RCC 7860 (cell line): ENCODE data around the gene AIM2.
"Not testable (repeated sequence)": the region's sequence is repeated elsewhere in the genome, so short reads cannot be mapped to it uniquely, and the experiment has no call there.

Source experiments
- DNase-seq: peaks from one replicate; pipeline ENCODE4 v3.0.0-alpha.2; 2015; ENCODE audit warnings: low spot score
- FAIRE-seq: peaks from 2 replicates; lab custom pipeline; 2012; peaks lifted over from hg19 to GRCh38; lab: Jason Lieb, UNC

The AIM2 gene

GRCh38 chr1:159076438-159077119, at the start of gene AIM2:
Gene AIM2, minus strand, starts transcription at chr1:159076766. Its CDS starts 3,267 bp downstream, at chr1:159073499.
- peak; percentile 32 for DNase-seq
- FAIRE-seq: no peak

GRCh38 chr1:159123587-159123986, 47.0 kb upstream of the AIM2 start:
- DNase-seq: no peak
- FAIRE-seq: no peak

DNA sequence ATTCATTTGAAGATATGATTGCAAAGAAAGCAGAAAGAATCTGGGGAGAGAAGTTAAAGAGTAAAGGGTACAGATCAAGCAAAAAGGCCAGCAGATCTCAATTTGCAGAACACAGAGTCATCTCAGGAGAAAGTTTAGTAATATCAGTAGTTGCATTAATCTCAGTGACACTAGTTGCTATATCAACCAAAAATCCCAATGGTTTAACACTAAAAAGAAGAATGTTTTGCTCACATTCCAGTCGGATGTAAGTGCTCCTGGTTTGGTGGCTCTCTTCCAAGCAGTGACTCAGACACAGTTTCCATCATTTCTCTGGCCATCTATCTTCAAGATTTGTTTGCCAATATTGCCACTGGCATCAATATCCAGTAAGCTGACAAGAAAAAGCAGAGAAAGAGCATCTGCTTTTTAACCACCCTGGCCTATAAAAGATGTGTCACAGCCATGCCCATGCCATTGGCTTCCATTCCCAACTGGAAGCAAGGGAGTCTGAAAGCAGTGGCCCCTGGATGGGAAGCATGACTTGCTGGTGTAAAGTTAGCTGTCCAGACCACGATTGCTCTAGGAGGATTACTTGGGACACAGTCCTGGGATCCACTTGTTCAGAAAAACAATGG, 45.5 kb upstream of the AIM2 start:
- DNase-seq (no peak), FAIRE-seq (no peak)

DNA sequence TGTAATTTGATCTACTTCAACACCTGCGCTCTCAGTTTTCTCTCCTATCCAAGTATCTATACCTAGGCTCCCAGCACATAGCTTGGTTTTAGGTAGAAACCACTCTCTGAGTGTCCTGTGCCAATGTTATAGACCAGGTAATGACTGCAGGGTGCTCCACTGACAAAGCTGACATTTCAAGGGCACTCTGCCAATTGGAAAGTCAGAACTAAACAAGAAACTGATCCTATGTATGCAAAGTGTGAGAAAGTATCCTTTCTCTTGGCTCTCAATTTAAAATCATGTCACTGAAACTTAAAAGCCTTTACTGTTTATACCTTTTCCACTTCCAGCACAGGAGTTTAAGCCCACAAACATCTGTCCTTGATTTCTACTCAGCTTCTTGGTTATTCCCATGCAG, 45.0 kb upstream of the AIM2 start:
- DNase-seq (no peak), FAIRE-seq (no peak)

GRCh38 chr1:159120317-159120716, 43.8 kb upstream of the AIM2 start:
- no peak for DNase-seq

DNA sequence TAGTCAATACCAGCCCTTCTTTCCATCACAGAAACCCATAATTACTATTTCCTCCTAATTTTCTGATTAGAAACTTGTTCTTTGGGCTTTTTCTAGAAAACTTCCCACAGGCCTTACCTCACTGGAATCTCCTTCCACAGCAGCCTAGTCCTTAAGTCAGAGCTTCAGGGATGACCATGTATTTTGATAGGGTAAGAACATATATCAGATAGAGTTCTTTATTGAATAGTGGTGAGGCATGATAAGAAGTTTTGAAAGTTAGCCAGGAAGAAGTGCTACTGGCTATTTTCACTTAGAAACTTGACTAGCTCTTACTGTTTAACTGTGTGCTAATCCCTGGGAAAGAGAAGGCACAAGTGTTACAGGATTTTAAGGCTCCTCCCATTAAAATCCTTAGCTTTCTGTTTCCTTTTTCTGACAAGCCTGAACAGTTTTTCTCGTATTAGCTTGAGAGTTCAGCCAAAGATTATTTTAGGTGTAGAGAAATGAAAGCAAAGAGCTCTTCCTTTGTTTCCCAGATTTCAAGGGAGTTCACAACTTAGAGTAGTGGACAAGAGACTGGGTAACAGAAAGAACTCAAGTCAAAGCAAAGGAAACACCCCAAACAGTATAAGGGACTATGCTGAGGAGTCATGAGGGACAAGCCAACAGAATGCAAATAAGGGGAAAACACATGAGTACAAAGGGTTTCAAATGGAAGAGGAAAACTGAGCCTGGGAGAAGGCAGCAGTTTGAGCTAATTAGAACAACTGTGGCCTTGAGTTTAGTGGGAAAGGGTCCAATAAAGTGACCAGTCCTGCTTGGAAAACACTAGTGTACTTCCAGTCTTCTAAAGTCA, 37.2 kb upstream of the AIM2 start:
- no peak for DNase-seq
- FAIRE-seq: no peak

More at GRCh38 chr1:159120317-159120716, 43.8 kb upstream of the AIM2 start:
- no peak for FAIRE-seq

GRCh38 chr1:159103021-159103420, 26.5 kb upstream of the AIM2 start:
- not testable (repeated sequence) for DNase-seq, FAIRE-seq

GRCh38 chr1:159100589-159100988, 24.0 kb upstream of the AIM2 start:
- DNase-seq: no peak
- FAIRE-seq: no peak

DNA sequence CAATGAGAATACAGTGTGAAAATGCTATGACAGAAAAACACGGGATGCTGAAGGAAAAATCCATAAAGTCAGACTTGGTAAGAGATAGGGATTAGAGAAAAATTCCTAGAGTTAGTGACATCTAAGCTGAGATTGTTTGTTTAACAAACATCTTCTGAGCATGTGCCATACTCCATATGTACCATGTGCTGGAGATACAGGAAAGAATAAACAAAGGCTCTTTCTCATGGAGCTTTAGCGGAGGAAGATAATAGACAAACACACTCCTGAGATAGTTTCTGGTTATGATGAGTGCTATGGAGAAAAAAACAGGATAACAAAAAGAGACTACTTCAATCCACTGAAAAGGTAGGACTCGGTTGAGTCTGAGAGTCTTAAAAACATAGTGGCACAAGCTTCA, 22.0 kb upstream of the AIM2 start:
- no peak for FAIRE-seq

DNA sequence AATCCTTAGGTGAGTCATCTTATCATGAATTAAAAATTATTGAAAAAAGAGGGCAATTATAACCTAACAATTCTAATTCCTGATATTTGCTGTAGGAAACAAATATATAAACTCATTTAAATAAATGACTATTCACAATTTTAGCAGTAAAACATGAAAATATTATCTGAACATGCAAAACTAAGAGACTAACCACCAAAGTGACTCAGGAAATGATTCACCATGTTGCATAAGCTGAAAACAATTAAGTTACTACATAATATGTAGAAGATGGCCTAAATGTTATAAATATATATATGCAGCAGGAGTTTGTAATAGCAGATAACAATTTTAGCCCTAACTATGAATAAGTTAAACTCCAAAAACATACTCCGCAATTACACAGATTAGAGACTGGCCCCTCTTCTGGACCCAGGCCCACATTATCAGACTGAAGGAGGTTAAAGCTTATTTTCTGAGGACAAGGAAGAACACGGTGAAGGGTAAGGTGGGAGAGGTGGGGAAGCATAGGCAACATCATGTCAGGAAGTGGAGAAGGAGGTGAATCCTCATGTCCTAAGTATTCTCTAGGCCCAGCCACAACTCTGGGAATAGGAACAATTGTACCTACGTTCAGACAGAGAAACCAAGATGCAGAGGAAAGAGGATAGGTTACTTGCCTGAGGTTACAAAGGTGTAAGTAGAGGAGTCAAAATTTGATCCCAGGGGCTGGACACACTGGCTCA, 15.6 kb upstream of the AIM2 start:
- FAIRE-seq: no peak
- DNase-seq: no peak

More for the DNA sequence above, 22.0 kb upstream of the AIM2 start:
- no peak for DNase-seq

DNA sequence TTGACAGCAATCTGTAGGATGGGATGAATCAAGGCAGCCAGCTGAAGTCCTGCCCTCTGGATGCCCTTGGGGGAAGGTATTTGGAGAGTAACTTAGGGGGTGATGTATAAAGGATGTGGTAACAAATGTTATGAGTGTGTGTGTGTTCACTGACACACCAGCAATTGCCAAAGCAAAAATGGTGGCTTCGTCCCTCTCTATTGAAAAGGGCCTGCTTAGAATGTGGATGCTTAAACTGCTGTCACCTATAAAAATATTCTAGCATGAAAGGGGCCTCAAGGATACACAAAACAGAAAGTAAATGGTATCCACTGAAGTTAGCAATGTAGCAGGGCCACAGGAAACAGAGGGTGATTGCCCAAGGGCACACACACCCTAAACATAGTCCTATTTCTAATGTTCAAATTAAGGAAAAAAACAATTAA, 15.1 kb upstream of the AIM2 start:
- no peak for FAIRE-seq
- DNase-seq: no peak

- FAIRE-seq (no peak), DNase-seq (no peak)
Measured at GRCh38 chr1:159091180-159091560, 14.6 kb upstream of the AIM2 start.

GRCh38 chr1:159090286-159091179, 14.0 kb upstream of the AIM2 start:
- DNase-seq (no peak), FAIRE-seq (no peak)

DNA sequence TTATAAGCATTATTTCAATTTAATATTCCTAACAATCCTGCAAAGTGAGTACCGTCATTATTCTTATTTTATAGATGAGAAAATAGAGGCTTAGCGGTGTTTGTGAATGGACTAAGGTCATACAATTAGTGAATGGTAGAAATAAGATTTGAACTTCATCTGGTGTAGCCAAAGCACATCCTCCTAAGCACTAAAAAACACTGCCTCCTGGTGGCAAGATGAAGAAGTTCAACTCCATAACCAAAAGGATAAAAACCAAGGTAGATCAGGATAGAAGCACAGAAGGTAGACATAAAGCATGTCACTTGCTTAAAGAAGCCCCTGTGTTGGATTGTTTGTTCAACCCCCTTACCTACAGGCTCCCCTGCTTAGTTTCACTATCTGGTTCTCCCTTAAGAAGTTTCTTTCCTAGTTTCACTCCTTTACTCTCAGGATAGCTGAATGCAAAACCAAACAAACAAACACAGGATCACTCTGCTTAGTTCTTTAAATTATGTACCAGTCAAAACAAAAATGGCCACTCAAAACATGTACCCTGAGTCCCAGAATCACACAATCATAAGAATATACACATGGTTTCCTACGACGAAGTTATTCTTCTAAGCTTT, 12.7 kb upstream of the AIM2 start:
- no peak for DNase-seq
- FAIRE-seq: no peak

DNA sequence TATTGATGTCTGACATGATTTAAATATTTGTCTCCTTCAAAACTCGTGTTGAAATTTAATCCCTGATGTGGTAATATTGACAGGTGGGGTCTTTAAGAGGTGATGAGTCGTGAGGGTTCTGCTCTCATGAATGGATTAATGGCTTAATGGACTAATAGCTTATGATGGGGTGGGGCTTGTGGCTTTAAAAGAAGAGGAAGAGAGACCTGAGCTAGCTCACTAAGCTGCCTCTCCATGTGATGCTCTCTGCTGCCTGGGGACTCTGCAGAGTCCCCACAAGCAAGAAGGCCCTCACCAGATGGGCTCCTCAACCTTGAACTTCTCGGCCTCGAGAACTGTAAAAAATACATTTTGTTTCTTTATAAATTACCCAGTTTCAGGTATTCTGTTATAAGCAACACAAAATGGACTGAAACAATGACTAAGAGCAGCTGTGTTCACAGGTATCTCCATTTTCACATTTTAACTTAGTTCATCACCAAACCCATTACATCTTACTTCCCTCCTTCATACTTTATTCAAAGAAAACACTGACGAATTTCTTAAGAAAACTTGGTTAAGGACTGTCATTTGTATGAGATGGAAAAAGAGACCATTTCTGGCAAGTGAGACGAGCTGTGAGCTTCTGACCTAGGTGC, 12.1 kb upstream of the AIM2 start:
- no peak for FAIRE-seq
- no peak for DNase-seq

DNA sequence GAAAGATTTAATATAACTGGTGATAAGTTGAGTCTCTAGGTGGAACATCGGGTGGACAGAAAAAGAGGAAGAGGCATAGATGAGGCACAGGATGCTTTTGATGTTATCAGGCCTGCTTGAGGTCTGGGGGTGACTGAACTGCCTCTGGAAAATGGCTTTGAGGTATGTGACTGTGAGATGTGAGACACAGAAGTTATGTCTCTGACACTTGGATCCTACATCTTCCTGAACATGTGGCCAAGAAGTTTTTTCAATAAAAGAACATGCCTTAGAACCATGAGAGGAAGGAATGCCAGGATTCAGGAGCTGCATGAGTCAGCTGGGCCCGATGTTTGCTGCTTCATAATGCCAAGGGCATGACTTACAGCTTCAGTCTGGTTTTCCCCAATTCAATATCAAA, 11.5 kb upstream of the AIM2 start:
- FAIRE-seq (no peak), DNase-seq (no peak)

DNA sequence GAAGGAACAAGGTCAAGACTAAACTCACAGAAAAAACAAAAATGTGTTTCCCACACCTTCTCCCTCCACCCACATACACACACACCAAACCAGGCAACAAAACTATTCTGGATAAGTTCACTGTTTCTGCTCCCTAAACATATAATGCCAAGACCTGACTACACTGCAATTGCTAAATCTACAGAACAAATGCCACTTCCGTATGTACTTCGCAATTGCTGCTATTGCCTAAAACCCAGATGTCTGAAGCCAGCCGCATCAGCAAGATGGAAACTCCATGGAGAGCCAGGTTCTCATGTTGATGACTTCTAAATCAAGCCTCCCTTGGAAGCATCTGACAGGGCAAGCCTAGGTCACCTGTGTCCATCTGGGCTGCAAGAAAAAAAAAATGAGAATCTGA, 8.3 kb upstream of the AIM2 start:
- DNase-seq: no peak
- no peak for FAIRE-seq

DNA sequence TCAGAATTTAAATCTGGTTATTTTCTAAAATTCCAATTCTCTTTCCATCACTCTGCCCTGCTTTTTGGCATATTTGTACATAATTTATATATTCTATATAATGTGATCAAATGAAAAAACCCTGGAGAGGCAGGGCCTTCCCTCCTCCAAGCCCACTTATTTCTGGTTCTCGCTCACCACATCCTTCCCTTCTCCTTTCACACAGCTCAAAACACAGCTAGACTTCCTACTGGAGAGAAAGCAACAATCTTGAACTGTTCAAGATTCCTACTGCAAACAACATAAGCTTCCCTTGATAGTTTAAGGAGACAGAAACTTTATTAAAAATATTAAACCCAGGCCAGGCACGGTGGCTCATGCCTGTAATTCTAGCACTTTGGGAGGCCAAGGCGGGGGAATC, 7.6 kb upstream of the AIM2 start:
- DNase-seq: no peak

GRCh38 chr1:159083013-159083412, 6.4 kb upstream of the AIM2 start:
- DNase-seq: no peak
- no peak for FAIRE-seq

More for the DNA sequence above, 7.6 kb upstream of the AIM2 start:
- FAIRE-seq: no peak
